VCaP (cell line): ENCODE data around the gene OR6S1.
A peak's percentile ranks its signal among the peaks of the same experiment; 100 is the strongest.

ENCODE experiments used
- H3K27ac ChIP-seq: fragments of 450-650 bp; 2 replicates; pipeline ENCODE4 v1.5.1; 2017
- TF ChIP-seq, protein P1 (sequence below): fragments of 450-650 bp; conservative IDR thresholded peaks from 2 replicates; pipeline ENCODE4 v1.5.1; 2017; ENCODE audit warnings: mild to moderate bottlenecking, moderate library complexity

Gene OR6S1

DNA sequence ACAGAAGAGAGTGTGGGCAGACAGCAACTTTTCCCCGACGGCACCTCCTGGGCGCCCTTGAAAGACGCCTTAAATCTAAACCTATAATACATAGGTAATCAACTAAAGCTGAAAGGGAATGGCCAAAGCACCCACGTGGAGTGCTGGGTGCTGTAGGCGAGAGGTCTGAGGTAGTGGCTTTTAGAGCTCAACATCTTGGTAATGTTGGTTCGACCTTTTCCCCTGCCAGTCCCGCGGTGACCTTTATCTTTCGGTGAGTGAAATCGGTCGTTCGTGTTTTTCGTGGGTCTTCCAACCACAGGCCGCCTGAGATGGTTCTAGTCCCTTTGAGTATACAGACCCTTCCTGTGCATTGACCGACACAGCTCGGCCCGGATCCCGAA, 9.1 kb downstream of the OR6S1 start:
- TF ChIP-seq, protein P1, sequence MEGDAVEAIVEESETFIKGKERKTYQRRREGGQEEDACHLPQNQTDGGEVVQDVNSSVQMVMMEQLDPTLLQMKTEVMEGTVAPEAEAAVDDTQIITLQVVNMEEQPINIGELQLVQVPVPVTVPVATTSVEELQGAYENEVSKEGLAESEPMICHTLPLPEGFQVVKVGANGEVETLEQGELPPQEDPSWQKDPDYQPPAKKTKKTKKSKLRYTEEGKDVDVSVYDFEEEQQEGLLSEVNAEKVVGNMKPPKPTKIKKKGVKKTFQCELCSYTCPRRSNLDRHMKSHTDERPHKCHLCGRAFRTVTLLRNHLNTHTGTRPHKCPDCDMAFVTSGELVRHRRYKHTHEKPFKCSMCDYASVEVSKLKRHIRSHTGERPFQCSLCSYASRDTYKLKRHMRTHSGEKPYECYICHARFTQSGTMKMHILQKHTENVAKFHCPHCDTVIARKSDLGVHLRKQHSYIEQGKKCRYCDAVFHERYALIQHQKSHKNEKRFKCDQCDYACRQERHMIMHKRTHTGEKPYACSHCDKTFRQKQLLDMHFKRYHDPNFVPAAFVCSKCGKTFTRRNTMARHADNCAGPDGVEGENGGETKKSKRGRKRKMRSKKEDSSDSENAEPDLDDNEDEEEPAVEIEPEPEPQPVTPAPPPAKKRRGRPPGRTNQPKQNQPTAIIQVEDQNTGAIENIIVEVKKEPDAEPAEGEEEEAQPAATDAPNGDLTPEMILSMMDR, result no peak
- H3K27ac ChIP-seq, result peak overlapping the region; percentile 23; the same call in 1 of the 2 replicates

DNA sequence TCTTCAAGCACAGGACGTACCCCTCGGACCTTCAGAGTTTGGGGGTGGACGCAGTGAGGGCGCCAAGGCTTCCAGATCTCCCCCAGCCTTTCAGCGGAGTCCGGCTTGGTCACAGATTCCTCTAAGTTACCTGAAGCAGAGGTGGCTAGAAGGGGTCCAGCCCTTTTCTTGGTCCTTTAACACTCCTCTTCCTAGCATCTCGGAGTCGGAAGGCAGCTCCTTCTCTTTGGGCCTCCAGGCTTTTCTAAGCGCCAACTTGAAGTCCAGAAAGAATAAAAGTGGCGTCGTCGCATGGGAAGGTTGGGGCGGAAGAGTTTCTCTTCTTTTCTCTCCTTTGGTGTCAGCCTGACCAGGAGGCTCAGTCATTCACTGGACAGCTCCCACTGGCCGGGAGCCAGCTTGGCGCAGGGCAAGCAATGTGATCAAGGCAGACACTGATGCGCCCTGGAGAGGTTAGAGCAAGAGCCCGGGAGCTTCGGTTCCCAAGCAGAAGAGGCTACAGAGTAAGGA, 9.6 kb downstream of the OR6S1 start:
- peak overlapping the region; percentile 41; the same call in 1 of the 2 replicates for H3K27ac ChIP-seq

GRCh38 chr14:20631023-20631879, 10.2 kb downstream of the OR6S1 start:
- TF ChIP-seq, protein P1, result no peak
- H3K27ac ChIP-seq, result peak overlapping the region; percentile 41

More for the DNA sequence above, 9.6 kb downstream of the OR6S1 start:
- TF ChIP-seq, protein P1, result no peak

GRCh38 chr14:20630340-20631022, 11.0 kb downstream of the OR6S1 start:
- H3K27ac ChIP-seq, result peak overlapping the region; percentile 40
- TF ChIP-seq, protein P1, result no peak

DNA sequence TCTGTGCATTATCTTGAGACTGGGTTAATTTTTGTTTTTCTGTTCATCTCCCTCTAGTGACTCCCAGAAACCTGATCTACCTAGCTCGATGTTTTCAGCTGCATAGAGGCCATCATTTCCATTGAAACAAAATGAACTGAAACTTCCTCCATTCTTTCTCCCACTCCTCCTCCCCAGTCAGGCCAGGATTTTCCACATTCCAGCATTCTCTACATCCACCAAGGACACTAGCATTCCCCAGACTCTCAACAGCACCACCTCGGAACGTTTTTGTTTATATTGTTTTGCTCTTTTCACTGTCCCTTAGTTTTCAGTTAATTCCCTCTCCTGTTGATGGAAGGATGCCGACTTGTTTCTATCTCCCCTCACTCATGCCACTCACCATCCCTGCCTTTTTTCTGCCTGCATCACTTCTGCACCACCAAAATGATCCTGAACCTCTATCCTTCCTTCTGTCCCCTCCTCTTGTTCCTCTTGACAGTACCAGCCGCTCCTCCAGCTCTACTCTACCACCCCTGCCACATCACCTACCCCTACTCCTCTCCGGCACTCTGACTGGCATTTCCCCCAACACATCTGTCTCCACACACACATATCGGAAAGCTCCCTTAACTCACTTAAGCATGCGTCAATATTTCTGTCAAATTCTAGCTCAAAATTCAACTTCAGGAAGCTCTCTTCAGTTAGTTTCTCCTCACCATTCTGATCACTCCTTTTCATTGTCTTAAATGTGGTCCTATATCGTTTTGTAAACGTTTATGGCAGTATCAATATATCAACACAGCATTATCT, 13.2 kb downstream of the OR6S1 start:
- TF ChIP-seq, protein P1, result no peak
- H3K27ac ChIP-seq, result no peak overlapping the region

- H3K27ac ChIP-seq, result no peak overlapping the region
- TF ChIP-seq, protein P1, result no peak
These were observed 14.0 kb downstream of the OR6S1 start for GRCh38 chr14:20627346-20628027.
